Prostate gland (tissue), 2 donors: ENCODE data around the gene TBRG1.

Experiments used
- CTCF ChIP-seq, 4 experiments: fragments of 200-600 bp in 2 of 4; fragments of 450-650 bp in 2 of 4; sonication (generic) in 2 of 4; IDR thresholded peaks; 1 replicate in 3 of 4; 2 replicates in 1 of 4; pipeline ENCODE4 v1.5.1; 2016 to 2019; ENCODE audit warnings: antibody characterized with exemption in 4 of 4, mild to moderate bottlenecking in 2 of 4, moderate library complexity in 2 of 4
- POLR2A ChIP-seq: fragments of 450-650 bp; IDR thresholded peaks from one replicate; pipeline ENCODE4 v1.6.1; 2016; ENCODE audit warnings: antibody characterized with exemption, mild to moderate bottlenecking
- POLR2AphosphoS5 ChIP-seq: sonication (generic); formaldehyde crosslinking; IDR thresholded peaks from one replicate; pipeline ENCODE4 v1.6.1; 2017; ENCODE audit warnings: antibody characterized with exemption

GRCh38 chr11:124629961-124630360 lies 7.3 kb downstream of the TBRG1 start:
- TF ChIP-seq CTCF (IDR thresholded peaks at IDR 0.05) (no peak), POLR2A (no peak), POLR2AphosphoS5 (no peak)
